GM12873 (cell line): Measurements from ENCODE around the gene SND1.

Source experiments
- TF ChIP-seq, protein P1 (sequence below): IDR thresholded peaks from 2 replicates; pipeline ENCODE4 v1.5.1; 2012; ENCODE audit warnings: low read depth, mild to moderate bottlenecking, moderate library complexity, low read length, control low read depth; ENCODE audit not compliant: insufficient read depth; ENCODE audit errors: missing control alignments

Gene SND1

DNA sequence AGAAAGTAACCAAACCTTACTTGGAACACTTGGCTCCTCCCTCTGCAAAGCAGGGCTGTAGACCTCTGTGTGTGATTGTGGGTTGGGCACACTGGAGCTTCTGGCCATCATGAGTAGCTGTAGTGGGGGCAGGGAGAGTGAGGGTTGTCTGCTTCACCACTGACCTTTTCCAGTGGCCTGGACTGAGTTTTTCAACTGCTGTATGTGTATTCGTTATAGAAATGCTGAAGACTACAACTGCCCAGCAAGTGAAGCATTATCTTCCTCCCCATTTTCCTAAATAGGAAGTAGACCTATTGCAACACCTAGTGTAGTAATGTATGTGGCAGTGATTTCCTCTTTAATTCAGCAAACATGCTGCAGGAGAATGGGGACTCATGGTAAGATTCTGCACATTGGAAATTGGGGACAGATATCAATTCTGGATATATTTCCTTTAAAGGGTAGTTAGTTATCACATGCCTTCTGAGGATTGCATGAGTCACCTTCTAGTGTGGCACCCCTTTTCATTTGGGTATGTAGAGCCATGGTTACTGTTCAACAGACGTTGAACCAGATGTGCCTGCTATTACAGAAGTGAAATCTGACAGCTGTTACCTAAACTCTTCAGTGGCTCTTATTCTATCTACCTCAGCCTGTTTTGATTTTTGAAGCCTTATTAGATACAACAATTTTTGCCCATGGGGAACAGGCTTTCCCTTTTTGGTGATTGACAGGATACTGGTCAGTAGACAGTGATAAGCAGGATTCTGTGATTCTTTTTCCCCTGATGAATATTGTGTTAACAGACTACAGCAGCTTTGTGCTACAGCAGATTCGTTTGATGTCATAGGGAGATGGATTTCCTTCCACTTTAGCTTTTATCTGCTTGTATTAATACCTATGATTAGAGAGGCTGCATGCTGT lies 130.9 kb downstream of the SND1 start:
- TF ChIP-seq, protein P1, sequence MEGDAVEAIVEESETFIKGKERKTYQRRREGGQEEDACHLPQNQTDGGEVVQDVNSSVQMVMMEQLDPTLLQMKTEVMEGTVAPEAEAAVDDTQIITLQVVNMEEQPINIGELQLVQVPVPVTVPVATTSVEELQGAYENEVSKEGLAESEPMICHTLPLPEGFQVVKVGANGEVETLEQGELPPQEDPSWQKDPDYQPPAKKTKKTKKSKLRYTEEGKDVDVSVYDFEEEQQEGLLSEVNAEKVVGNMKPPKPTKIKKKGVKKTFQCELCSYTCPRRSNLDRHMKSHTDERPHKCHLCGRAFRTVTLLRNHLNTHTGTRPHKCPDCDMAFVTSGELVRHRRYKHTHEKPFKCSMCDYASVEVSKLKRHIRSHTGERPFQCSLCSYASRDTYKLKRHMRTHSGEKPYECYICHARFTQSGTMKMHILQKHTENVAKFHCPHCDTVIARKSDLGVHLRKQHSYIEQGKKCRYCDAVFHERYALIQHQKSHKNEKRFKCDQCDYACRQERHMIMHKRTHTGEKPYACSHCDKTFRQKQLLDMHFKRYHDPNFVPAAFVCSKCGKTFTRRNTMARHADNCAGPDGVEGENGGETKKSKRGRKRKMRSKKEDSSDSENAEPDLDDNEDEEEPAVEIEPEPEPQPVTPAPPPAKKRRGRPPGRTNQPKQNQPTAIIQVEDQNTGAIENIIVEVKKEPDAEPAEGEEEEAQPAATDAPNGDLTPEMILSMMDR: no peak

DNA sequence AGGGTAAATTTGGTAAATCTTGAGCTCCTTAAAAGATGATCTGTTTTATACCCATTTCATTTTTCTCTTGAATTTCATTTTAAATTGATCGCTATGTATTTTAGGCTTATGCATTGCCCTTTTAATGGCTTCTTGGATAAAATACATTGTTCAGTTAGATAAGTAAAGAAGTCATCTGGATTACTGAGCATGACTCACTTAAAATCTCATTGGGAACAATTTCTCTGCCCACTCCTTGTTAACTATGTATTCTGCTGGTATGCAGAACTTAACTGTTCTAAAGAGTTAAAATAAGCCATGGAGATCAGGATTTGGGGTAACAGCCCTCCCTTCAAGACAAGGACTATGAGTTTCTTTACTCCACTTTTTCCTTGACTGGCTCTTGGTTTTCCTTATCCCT lies 134.2 kb downstream of the SND1 start:
- TF ChIP-seq, protein P1: no peak

DNA sequence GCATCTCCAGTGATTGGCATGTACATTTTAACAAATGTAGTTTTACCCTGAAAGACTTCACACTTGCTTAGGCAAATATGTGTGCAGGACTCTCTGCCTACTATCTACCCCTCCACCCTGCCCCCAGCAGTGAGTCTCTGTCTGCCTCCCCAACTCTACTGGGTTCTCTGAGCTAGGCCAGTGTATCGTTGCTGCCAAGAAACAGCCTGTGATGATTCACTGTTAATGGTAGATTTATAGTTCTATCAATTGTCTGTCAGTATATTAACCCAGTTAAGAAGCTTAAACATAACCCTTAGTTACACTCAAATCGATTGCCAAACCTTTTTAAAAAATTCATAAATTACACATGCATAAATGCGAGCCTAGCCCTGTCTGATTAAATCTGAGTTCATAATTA lies 137.0 kb downstream of the SND1 start:
- TF ChIP-seq, protein P1: no peak

DNA sequence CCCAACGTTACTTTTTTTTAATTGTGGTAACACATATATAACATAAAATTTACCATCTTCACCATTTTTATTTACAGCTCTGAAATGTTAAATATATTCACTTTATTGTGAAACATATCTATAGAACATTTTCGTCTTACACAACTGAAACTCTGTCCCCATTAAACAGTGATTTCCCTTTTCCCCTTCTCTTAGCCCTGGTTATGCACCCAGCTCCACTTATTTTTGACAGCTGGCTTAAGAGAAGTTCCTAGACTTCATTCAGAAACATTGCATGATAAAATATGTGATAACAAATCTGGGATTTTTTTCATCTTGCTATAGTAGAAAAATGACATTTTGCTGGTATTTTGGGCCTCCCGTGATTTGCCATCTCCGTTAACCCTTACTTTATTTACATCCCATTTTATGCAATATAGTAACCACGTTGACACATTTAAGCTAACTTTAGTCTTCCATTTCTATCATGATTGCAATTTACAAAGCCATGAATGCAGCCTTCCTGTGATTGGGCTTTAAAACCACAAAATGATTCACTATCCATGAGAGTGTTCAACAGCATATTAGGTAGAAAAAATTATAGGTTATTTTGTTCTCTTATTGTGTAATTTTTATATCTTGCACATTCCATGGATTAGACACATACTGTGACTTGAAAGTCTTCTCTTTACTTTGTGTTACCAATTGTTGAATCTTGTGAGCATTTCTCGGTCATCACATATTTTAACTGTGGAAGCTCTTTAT lies 139.6 kb downstream of the SND1 start:
- TF ChIP-seq, protein P1: no peak

DNA sequence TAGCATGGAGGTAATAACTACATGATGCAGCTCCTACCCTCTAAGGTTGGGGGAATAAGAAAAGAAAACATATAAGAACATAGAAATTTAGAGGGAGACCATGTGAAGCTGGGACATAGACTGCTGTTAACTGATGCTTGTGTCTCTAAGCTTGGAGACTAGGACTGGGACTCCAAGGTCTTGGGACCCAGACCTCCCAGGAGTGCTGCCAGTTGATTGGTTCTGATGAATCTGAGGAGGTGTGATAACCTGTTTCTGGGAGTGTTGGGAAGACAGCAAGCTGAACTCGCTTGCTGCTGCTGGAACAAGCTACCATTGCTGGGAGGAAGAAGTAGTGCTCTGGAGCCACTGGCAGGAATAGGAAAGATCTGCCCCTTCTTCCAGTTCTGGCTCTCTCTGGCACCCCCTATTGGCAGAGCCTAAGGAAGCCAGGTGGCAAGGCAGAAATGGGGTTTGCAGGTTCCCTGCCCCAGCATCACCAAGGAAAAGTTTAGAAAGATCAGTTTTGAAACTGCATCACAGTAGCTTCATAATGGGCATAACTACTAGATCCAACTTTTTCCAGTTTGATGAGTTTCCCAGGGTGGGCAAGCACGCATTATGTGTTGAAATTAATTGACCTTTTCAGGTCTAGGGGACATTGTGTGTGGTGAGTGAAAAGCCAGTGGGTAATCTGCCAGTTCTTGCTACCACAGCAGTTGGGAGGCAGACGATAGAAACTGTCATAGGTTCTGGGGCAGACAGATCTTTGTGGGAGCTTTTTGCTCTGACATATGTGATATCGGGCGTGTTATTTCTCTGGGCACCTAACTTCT lies 140.7 kb downstream of the SND1 start:
- TF ChIP-seq, protein P1: peak; percentile 90

DNA sequence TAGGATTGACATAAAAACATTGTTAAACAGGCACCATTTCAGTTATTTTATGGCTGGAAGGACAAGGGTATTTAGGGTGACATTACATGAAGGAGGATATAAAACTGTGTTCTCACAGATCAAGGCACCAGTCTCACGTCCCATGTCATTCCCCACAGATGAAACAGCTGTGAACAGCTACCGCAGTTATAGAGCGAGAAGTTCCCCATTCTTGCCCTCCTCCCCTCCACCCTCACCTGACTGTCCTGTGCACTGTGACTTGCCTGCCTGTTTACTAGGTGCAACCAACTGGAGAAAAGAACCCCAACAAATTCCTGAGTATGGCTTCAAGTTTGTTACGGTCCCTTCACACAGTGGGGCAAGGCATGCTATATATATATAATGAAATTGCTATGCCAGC lies 141.6 kb downstream of the SND1 start:
- TF ChIP-seq, protein P1: no peak

DNA sequence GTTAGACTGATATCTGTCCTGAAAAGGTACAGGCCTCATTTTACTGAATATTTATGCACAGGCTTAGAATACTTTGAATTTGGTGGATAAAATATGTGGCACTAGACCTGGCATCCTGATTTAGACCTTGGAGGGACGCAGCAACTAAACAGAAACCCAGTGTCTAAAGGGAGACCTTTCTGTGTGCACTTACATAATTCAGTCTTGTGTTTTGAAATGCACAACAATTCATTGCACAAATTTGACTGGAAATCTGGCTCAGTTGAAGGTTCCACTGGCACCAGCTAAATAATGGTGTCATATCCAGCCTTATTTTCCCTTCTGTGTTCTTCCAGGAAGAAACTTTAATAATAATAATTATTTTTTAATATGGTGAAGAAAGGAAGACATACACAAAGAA lies 142.1 kb downstream of the SND1 start:
- TF ChIP-seq, protein P1: no peak
